Stimulated activated CD4-positive, alpha-beta T cell treated with anti-CD3 and anti-CD28 coated beads, TNF-alpha, amount 100 ng/mL, for 4 hours (primary cell): ENCODE data around the gene WWOX.

Experiments
- DNase-seq, 3 experiments: peaks; one replicate each; pipeline ENCODE4 v3.0.0-alpha.2; 2020; ENCODE audit warnings: low read depth in 3 of 3

Gene WWOX

DNA sequence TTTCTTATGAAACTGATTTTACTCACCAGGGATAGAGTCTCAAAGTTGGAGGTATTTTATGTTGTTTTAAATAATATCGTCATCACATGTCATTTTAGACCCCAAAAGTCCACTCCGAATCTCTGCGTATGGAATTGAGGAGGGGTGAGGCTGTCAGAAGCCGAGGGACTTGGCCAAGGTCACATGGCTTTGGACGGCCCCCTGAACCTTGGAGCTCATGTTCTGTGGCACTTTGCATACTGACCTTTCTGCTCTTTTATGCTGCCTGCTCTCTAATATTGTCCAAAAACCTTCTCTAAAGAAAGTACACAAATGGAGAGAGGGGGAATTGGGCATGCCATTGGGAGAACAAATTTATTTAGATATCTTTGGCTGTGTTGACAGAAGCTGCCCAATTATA is 700.0 kb downstream of the WWOX start:
- no peak for DNase-seq

DNA sequence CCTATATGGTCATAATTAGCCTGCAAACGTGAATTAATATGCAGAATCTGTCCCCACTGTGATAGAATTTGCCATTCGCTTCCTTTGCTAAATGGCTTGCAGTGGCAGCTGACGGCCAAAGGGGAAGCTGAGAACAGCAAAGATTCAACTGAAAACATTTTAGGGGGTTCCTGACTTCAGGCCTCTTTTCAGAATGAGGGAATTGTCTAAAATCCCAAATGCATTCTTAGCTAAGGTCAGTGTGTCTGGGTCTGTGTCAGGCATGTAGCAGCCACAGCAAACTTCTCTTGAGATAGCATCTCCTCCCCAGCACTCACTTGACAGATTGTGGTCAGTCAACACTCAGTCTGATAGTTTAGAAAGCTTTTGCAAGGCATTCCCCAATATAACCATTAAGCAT is 701.1 kb downstream of the WWOX start:
- no peak for DNase-seq

DNA sequence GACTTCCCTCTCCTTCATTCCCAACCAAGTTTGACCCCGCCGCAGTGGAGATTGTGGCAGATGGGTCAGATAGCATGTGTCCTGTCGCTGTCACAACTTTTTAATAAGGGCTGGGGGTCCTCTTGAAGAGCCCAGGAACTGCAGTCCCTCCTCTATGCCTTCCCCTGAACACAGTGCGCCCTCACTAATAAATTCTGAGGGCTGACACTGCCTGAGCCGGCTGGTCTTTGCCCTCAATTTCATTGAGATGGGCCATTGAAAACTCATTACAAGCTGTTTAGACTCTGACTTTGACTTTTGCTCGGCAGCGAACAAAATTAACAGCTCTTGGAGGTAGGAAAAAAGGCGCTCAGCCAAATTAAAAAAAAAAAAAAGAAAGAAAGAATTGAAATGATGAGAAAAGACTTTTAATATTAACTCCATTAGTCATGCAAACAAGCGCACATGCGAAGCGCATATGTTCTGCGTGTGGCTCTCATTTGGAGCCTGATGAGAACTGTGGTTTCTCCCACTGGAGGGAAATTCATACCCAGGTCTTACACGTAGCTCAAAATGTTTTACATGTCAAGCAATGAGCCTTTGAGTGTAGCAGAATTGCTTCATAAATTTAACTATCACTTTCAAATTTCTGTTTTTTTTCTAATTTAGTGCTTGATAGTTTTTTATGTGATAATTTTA is 704.7 kb downstream of the WWOX start:
- no peak for DNase-seq

DNA sequence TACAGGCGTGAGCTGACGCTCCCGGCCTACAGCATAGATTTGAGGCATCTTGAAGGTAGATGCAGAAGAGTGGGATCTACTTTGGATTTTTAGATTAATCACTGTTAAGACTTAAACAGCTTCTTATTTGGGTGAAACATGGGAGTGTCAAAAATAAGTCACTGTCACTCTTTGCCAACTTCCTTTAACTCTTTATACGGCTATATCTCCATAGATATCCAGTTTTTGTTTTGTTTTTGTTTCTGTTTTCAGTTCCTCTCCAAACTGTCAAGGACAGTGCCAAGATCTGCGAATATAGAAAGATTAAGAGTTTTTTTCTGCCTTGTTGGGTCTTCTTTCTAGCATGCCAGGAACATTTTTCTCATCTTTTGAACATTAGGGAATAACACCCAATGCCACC is 706.1 kb downstream of the WWOX start:
- DNase-seq, result no peak

DNA sequence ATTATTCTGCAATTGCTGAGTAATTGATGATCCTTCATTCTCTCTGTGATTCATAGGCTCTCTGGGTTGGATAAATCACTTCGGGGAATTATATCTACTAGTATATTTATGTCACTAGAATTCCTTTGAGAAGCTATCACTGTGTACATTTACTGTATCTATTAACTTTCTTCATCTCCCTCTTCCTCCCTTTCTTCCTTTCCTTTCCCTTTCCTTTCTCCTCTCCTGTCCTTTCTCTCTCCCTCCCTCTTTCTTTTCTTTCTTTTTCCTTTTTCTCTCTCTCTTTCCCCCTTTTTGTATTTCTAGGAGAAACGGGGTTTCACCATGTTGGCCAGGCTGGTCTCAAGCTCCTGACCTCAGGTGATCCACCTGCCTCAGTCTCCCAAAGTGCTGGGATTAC is 711.8 kb downstream of the WWOX start:
- DNase-seq, result no peak

DNA sequence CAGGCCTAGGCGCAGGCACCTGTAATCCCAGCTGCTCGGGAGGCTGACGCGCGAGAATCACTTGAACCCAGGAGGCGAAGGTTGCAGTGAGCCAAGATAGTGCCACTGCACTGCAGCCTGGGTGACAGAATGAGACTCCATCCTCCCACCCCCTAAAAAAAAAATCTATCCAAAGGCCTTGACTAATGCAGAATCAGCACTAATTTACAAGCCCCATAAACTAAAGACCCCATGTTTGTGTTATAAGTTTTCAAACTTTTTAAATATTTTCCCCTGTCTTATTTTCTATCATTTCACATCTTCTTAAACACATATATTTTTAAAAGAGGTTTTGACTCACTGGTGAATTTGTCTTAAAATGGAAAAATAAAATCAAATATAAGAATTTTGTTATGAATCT is 713.1 kb downstream of the WWOX start:
- DNase-seq, result no peak

DNA sequence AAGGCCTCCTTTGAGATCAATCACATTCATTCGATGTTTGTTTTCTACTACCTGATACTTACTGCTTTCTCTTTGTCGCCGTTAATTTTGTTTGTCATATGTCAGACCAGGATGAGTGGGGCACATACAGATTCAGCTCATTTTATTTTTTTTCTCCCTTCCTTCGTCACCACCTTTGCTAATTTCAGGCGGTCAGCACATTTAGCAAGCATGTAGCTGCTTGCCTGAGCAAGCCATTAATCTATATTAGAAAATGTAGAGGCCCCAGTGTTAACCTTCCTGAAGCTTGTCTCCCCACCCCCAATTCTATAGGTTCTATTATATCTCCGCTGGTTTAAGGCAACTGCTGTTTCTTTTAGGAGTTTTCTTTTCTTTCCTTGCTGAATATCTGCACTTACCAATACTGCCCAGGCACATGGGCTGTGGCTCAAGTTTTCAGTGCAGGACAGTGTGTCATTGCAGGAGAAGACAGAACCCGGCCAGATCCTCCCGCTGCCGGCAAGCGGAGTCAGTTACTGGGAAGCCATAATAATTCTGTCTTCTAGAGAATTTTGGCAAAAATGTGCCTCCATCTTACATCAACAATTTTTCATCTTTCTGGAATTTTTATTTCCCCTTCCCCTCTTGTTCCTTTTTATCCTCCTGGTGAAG is 714.3 kb downstream of the WWOX start:
- DNase-seq, result no peak

DNA sequence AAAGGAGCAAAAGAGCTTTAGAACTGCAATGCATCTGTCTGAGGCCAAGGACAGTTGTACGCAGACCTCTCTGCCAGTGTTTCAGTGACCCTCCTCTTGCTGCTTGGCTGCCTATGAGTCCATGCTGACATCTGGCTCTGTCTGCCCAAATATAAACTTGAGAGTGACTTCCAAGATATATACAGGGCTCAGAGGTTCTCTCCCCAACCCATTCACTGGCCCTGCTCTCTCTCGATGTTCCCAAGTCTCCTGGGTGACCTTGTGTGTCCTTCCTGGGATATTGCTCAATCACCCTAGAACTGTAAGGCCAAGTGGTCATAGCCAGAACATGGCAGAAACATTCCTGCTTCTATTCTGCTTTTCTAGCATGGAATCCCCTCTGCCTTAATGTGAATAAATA is 716.3 kb downstream of the WWOX start:
- DNase-seq, result no peak

DNA sequence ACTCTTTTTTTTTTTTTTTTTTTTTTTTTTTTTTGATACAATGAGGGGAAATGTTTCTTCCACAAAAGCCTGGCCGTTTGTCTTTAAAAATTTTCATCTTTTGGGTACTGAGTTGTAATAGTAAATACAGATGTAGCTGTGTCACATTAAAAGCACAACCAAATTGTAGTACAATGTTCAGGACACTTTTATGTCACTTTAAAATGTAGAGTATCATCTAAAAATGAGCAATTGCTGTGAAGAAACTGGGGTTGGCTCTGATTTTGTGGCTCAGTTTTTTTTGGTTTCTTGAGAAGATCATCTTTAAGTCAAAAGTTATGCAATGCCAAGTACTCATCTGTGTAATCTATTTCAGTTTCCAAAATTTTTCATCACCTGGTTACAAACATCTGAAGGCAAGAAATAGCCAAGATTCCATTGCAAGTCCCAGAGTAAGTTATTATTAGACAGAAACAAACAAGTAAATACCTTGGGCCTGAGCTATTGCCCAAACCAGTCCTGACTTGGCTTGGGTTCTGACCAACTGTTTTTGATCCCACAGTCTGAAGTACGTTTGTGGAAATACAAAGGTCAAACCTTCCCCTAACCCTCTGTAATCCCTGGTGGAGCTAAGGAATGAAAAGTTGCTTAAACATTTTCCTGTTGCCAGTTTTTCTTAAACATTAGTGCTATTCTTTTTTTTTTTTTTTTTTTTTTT is 717.2 kb downstream of the WWOX start:
- DNase-seq, result no peak

DNA sequence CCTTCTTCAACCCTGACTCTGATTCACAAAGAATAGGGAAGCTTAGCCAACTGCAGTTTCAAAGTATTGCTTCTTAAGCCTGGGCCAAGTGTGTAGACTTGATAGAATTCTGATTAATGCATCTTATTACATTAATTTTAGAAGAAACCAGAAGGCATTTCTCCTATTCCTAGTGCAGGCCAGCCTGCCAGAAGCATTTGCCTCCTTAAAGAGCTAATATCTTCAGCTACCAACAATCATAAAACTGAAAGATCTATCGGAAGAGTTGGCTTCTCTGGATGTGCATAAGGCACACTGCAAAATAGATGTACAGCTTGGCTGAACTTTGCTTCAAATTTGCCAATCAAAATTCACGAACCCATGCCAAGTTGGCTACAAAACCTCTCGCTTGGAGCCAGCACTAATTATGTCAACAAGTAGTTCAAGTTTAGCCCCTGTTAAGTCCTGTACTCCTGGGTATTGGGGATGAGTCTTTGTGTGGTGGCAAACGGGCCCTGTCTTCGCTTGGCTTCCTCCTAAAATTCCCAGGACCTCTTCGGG is 717.8 kb downstream of the WWOX start:
- no peak for DNase-seq

DNA sequence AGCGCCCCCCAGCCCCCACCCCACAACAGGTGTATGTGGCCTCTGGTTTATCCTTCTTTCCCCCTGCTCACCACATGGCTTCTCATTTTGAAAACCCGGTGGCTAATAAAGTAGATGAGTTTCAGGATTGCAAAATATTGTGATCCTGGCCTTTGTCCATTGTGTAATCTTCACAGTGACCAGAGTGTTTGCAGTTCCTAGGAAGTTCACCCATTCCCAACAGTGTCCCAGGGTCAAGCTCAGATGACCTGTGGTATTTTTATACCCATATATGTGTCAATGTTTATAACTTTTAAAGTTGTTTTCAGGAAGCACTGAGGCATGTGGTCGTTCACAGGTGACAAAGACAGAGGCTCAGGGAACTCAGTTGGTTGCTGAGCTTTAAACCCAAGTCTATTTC is 721.9 kb downstream of the WWOX start:
- no peak for DNase-seq

DNA sequence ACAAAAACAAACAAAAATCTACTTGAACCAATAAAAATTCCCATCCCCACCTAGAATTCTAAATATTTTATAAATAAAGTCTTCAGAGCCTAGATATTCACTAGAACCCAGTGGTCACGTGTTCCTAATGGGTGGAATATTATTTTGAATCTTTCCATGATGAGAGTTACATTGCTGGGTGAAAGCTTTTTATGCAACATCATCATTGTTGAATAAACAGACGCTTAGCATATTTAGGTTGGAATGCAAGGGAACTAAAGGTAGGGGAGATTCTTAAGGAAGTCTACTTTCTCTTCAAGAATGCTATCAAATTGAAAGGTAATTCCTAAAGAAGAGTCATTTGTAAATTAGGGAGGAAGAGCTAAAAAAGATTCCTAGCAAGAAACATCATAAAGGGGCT is 723.1 kb downstream of the WWOX start:
- no peak for DNase-seq

DNA sequence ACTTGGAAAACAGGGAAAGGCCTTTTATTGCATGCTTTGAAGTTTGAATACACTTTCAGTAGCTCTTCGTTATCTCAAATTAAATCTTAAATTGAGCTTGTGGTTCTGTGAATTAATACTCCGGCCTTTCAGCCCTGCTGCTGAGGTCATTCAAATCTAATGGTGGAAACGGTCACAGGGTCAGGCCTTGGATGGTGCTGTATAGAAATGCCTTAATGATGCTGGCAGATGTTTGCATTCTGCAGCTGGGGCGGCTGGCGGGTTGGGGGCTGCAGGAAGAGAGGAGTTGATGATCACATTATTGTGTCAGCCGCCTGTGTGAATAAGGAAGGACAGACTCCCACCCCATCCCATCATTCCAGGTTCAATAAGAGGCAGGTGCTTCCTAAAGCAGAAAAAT is 723.6 kb downstream of the WWOX start:
- no peak for DNase-seq

DNA sequence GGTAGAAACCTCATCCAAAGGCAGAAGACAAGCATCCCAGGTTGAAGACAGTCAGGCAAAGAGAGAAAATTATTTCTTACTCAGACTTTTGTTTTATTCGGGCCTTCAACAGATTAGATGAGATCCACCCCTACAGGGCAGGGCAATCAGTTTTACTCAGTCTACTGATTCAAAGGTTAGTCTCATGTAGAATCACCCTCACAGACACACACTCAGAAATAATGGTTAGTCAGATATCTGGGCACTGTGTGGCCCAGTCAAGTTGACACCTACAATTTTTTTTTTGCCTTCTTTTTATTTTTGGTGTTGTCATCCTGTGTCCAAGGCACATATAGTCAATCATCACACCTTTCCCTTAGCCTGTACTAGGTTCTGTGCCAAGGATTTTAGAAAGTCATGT is 729.8 kb downstream of the WWOX start:
- DNase-seq, result no peak

DNA sequence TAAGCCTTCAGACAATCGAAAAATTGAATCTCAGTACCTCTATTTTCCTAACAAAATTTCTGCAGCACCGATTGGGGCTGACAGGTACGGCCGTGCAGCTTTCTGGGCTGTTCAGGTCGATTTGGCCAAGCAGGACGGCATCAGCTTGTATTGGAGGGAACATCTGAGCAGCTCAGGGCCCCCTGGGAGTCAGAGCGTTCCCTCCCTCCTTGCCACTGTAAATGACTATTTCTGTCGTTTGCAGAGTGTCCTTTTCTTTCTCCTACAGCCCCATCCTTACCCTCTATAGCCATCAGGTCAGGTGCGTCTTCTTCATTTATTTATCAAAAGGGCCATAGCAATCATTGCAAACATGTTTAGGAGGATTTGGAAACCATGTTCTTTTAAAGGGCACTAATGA is 731.1 kb downstream of the WWOX start:
- DNase-seq, result no peak

DNA sequence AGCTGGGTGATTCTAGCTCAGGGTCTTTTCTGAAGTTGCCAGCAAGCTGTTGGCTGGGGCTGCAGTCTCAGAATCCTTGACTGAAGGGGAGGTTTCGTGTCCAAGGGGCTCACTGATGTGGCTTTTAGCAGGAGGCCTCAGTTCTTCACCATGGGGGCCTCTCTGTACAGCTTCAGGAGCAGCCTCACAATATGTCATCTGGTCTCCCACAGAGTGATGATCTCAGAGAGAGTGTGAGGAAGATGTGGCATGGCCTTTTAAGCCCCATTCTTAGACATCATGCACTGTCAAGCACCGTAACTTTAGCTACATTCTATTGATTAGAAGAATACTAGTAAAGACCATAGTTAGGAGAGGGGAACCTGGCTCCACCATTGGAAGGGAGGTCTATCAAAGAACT is 732.6 kb downstream of the WWOX start:
- no peak for DNase-seq

DNA sequence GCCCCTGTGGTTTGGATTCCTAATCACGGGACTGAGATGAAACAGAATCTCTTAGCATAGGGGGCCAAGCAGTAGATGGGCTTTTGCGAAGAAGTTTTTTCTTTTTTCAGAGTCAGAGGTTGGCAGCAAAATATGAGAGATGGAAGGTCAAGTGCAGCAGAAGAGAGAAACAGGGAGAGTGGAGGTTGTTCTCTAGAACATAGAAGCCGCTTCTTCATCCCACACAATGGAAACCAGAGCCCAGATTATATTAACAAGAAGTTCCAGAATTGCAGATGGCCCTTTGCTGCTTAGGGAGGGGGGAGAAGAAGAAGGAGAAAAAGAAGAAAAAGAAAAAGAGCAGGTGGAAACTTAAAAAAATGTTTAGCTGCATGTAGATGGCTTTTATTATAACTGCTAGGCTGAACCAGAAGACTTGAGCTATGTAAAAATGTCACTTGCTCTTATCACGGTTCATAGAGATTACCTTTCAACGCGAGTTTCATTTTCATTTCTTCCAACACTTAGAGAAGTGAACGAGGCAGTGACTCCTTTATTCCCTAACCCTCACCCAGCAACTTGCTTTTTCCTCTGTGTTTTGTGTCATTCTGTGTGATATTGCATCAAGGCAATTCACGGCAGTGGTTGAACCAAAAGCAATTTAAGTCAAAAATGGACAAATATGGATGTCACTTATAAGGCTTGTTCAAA is 737.5 kb downstream of the WWOX start:
- no peak for DNase-seq

DNA sequence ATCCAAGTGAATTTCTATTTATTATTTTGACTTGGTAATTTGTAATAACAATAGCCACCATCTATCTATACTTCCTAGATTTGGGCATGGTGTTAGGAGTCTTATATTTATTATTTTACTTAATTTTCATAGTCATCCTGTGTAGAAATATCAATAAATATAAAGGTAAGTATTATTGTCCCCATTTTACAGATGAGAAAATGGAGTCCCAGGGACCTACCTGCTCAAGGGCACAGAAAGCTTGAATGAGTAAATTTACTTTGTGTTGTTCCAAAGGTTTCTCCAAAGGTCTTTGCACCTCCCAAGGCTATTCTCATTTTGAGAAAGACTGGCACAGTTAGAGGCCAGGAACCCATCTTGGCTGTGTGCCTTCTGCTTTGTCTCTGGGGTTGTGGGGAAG is 738.3 kb downstream of the WWOX start:
- DNase-seq, result no peak

DNA sequence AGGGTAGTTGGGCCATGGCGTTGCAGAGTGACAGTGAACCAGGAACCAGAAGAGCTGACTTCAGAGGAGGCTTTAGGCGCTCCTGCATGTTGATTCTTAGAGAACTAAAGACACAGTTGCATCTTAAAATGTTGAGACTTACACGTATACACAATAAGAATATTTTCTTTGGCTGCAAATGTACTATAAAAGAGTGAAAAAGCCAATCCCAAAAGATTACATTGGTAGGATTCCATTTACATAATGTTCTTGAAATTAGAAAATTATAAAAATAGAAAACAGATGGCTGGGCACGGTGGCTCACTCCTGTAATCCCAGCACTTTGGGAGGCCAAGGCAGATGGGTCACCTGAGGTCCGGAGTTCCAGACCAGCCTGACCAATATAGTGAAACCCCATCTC is 738.8 kb downstream of the WWOX start:
- no peak for DNase-seq

DNA sequence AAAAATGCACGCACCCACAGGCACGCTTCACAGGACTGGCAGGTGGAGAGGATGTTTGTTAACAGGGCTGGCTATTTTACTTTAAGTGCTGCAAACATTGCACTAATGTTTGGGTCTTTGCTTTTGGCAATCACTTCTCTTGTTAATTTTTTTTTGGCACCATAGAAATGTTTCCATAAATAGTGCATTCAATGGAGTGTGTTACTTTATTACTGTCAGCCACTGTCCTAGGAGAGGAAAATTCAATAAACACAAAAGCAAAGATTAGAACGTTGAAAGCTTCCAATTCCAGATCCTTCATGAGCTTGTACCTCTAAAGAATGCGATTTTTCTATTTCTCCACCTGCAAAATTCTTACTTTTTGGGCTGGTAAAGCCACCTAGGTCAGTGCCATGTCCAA is 743.5 kb downstream of the WWOX start:
- DNase-seq, result no peak

DNA sequence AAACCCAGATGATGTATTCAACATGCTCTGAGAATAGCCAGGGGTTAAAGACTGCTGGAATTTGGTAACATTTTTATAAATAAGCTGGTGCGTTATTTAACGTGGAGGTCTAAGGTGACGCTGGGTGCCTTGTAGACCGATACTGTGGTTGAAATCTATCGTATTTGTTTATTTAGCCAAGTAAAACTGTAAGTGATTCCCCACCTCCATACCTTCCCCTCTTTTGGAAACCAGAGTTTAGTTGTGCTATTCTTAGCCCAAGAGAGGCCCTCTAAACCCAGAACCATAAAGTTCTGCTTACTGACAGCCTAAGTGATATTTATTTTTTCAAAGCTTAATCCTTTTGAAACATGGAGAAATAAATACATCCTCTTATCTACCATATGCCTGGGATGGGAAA is 744.5 kb downstream of the WWOX start:
- no peak for DNase-seq

DNA sequence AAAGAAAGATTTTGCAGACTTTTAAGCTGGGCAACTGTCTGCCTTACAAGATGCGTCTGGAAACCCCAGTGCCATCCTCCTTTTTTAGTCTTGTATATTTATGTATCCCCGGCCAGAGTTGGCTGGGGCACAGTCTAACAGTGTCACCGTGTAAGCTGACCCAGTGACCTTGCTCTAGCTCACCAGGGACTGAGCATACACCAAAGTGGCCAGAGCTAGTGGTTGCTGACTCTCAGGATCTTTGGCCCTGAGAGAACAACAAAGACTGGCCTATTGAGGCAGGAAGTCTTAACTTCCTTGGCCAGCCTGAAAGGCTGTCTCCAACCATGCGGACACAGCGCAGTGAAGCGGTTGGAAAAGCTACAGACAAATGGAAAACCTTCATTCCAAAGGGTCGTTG is 745.2 kb downstream of the WWOX start:
- no peak for DNase-seq

DNA sequence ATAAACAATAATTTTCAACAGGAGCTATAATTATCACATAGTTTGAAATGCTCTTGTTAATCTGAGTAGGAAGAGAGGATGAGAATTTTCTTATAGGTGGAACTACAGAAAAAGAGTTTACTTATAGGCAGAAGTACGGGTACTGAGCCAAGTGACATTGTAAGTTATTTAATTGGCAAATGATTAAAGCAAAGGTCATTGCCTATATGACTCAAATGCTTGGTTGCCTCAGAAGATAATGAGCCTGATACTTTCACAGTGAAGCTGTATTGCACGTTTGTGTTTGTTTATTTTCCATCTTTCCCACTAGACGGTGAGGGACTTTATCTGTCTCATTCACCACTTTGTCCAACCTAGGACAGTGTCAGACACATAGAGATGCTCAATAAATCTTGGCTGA is 751.8 kb downstream of the WWOX start:
- no peak for DNase-seq
